Measurements from ENCODE around the gene FGGY.

DNA sequence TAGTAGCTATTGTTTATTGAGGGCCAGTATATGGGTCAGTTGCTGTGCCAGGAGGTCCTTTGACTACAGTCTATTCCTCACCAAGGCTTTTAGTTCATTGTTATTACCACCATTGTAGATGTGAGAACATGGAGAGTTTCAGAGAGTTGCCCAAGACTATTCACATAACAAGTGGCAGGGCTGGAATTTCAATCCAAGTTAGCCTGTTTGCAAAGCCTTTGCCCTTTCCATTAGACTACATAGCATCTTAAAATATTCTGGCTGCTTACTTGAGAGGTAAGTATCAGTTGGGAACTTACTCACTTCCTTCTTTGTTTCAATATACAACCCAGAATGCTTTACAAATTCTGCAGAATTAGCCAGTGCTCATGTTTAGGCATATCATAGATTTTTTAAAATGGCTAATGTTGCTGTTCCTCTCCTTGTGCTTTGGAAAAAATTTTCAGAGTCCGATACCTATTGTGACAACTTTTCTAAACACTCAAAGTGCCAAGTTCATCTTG lies 141.2 kb downstream of the FGGY start:
- TF ChIP-seq, protein P1, sequence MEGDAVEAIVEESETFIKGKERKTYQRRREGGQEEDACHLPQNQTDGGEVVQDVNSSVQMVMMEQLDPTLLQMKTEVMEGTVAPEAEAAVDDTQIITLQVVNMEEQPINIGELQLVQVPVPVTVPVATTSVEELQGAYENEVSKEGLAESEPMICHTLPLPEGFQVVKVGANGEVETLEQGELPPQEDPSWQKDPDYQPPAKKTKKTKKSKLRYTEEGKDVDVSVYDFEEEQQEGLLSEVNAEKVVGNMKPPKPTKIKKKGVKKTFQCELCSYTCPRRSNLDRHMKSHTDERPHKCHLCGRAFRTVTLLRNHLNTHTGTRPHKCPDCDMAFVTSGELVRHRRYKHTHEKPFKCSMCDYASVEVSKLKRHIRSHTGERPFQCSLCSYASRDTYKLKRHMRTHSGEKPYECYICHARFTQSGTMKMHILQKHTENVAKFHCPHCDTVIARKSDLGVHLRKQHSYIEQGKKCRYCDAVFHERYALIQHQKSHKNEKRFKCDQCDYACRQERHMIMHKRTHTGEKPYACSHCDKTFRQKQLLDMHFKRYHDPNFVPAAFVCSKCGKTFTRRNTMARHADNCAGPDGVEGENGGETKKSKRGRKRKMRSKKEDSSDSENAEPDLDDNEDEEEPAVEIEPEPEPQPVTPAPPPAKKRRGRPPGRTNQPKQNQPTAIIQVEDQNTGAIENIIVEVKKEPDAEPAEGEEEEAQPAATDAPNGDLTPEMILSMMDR (IDR thresholded peaks at IDR 0.05; ENCODE audit: insufficient read depth, low read length, poor library complexity, severe bottlenecking) = no peak
- TF ChIP-seq EZH2phosphoT487 (conservative IDR thresholded peaks at IDR 0.05; ENCODE audit: low read length) = no peak
